SK-N-MC (cell line): ENCODE results near the gene MRM3.

Experiments
- EZH2 ChIP-seq: fragments of 200-600 bp; sonication (generic); IDR thresholded peaks from one replicate; pipeline ENCODE4 v1.6.1; 2017; ENCODE audit warnings: antibody characterized with exemption
- FOXP2 ChIP-seq: optimal IDR thresholded peaks from 2 replicates; pipeline ENCODE3; 2011; ENCODE audit warnings: mild to moderate bottlenecking, moderate library complexity; ENCODE audit not compliant: insufficient read depth; ENCODE audit errors: extremely low read length, control extremely low read depth
- POLR2AphosphoS5 ChIP-seq: IDR thresholded peaks from 2 replicates; pipeline ENCODE4 v1.6.1; 2012; ENCODE audit warnings: mild to moderate bottlenecking, low read depth, low read length, borderline replicate concordance

DNA sequence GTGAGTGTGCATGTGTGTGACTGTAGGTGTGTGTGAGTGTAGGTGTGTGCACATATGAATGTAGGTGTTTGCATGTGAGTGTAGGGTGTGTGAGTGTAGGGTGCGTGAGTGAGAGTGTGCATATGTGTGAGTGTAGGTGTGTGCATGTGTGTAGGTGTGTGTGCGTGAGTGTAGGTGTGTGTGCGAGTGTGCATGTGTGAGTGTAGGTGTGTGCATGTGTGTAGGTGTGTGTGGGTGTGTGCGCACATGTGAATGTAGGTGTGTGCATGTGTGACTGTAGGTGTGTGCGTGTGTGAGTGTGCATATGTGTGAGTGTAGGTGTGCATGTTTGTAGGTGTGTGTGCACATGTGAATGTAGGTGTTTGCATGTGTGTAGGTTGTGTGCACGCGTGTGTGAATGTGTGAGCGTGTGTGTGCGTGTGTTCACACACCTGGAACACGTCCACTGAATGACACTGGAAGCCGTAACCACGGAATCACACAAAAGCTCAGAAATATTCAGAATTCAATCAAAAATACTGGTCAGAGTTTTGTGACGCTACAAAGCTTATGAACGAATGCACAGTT lies 30.6 kb downstream of the MRM3 start:
- TF ChIP-seq POLR2AphosphoS5 (no peak), EZH2 (no peak), FOXP2 (no peak)
